Measurements from ENCODE around the gene CUX1. TPM values are rescaled to one million over a fixed set of nuclear protein-coding genes. Genes with fewer than 3 reads are reported as not detected.

The CUX1 gene
- total and polyA plus RNA-seq, 10 of the 15 experiments (the other 5 are each of a cell fraction or from before 2014, with no cell fraction given), result 6.1 to 48.6 (median 25.9) TPM

GRCh38 chr7:101934618-101935017 is 117.2 kb downstream of the CUX1 start:
- no peak overlapping the region for H3K27ac ChIP-seq (ENCODE audit: control insufficient read depth, insufficient read depth)
- H3K9me3 ChIP-seq (replicated peaks; ENCODE audit: control insufficient read depth, insufficient read depth, low read length), result peaks cover 8% of the 10 kb centered on the region; the same call in 2 of the 3 replicates
- in situ Hi-C loops (cut with MboI), result no loop called here
- DNase-seq (ENCODE audit: low read depth, low spot score), result no peak
- peak overlapping the region; percentile 51; the same call in 1 of the 2 replicates for H3K4me2 ChIP-seq (ENCODE audit: control insufficient read depth, insufficient read depth)
- ATAC-seq, result no peak
- no peaks in the 10 kb centered on the region for H3K27me3 ChIP-seq (replicated peaks in 1 of 2; ENCODE audit: control insufficient read depth in 2 of 2, insufficient read depth in 2 of 2, low read length in 1 of 2)
- H3K36me3 ChIP-seq (ENCODE audit: control insufficient read depth in 2 of 2, insufficient read depth in 2 of 2, low read length in 1 of 2), result peaks cover under 1 to 1% of the 10 kb centered on the region in 2 experiments; a peak in 2 of 4 replicates
- no TSS peak for BruUV-seq (replicated peaks)
- H3K4me3 ChIP-seq, result peak overlapping the region; percentile 18; the same call in 1 of the 2 replicates
- H4K20me1 ChIP-seq (ENCODE audit: control insufficient read depth, insufficient read depth), result no peaks in the 10 kb centered on the region
- intact Hi-C loops (cut with micrococcal nuclease; ENCODE audit: unreplicated experiment), result loop anchor here (2.0 to 10.0 kb wide), 3 partner anchors 56 to 300 kb away; partner anchors contain the start of gene CUX1
- no peak for FAIRE-seq
- peaks cover 42% of the 10 kb centered on the region for H3K4me1 ChIP-seq (ENCODE audit: control insufficient read depth, insufficient read depth, low read length)
- H3K9ac ChIP-seq (ENCODE audit: control insufficient read depth, insufficient read depth, low read length), result no peak overlapping the region
- ChIA-PET RAD21 (ENCODE audit: unreplicated experiment) (interaction anchor here (1.1 to 2.6 kb wide), 4 partner anchors 22 to 77 kb away, joined by 4 to 15 read pairs (median 5); no protein-coding TSS in a partner anchor), POLR2A (interaction anchor here (1.0 to 1.7 kb wide), 2 partner anchors 51 to 55 kb away, joined by 4 to 5 read pairs; no protein-coding TSS in a partner anchor), CTCF (interaction anchor here (0.6 to 1.3 kb wide), 2 partner anchors 42 to 51 kb away, joined by 3 read pairs; no protein-coding TSS in a partner anchor), SMC1A (ENCODE audit: uncharacterized antibody, unreplicated experiment) (interaction anchor here (1.7 to 6.7 kb wide), 4 partner anchors 20 to 56 kb away, joined by 8 to 37 read pairs (median 12); no protein-coding TSS in a partner anchor)
- H2AFZ ChIP-seq (ENCODE audit: control insufficient read depth, low read depth, low read length), result no peak overlapping the region
- WGBS (ENCODE audit: insufficient coverage, insufficient replicate concordance, low lambda C conversion rate, missing lambda C conversion rate), result 95% methylated on average over 11 of the region's 11 CpGs
- peaks cover 14% of the 10 kb centered on the region for H3K79me2 ChIP-seq (ENCODE audit: control insufficient read depth, insufficient read depth, low read length)
- TF ChIP-seq NRF1 (conservative IDR thresholded peaks at IDR 0.05; ENCODE audit: low read depth, low read length) (no peak), ZBTB11 (CRISPR knock-in tag; IDR thresholded peaks at IDR 0.05) (no peak), ZNF24 (IDR thresholded peaks at IDR 0.05) (no peak), MXI1 (IDR thresholded peaks at IDR 0.05; ENCODE audit: low read depth, low read length) (no peak), ATF2 (IDR thresholded peaks at IDR 0.05; ENCODE audit: low read length) (no peak), SPI1 (IDR thresholded peaks at IDR 0.05; ENCODE audit: borderline replicate concordance, insufficient read depth, low read depth, low read length) (no peak), JUND (IDR thresholded peaks at IDR 0.05; ENCODE audit: low read depth, low read length) (no peak), STAT1 (conservative IDR thresholded peaks at IDR 0.05) (no peak), E2F4 (IDR thresholded peaks at IDR 0.05; ENCODE audit: low read depth, low read length) (no peak), ELK1 (IDR thresholded peaks at IDR 0.05; ENCODE audit: low read depth, low read length) (no peak), WRNIP1 (IDR thresholded peaks at IDR 0.05; ENCODE audit: borderline replicate concordance, low read depth, low read length) (no peak), PKNOX1 (IDR thresholded peaks at IDR 0.05) (no peak), RAD21 (IDR thresholded peaks at IDR 0.05; ENCODE audit: insufficient read depth, low read depth, low read length) (no peak)
